Kidney (tissue), 14 donors: ENCODE measurements around the gene CHMP6. TPM values are rescaled to one million over a fixed set of nuclear protein-coding genes. Genes with fewer than 3 reads are reported as not detected.

Source experiments
- DNase-seq, 5 donors: peaks; one replicate each; pipeline ENCODE4 v3.0.0-alpha.2; 2013 to 2020
- FAIRE-seq: peaks from 2 replicates; lab custom pipeline; 2012; peaks lifted over from hg19 to GRCh38; lab: Jason Lieb, UNC
- H3K27ac ChIP-seq, 2 donors: one replicate each; pipeline ENCODE4 v1.7.0; 2013; ENCODE audit warnings: low read depth in 2 of 2, low read length in 2 of 2, inconsistent platforms in 1 of 2
- H3K27me3 ChIP-seq: one replicate; pipeline ENCODE4 v1.7.1; 2013; ENCODE audit warnings: low read length, inconsistent platforms; ENCODE audit not compliant: control insufficient read depth, insufficient read depth
- H3K36me3 ChIP-seq, 3 donors: one replicate each; pipeline versions ENCODE4 v1.7.0 to v1.7.1; 2013; ENCODE audit warnings: low read length in 3 of 3, control low read depth in 1 of 3, inconsistent platforms in 1 of 3; ENCODE audit not compliant: insufficient read depth in 3 of 3, control insufficient read depth in 2 of 3
- H3K4me1 ChIP-seq, 3 donors: one replicate each; pipeline versions ENCODE4 v1.7.0 to v1.7.1; 2013; ENCODE audit warnings: low read length in 3 of 3, inconsistent platforms in 1 of 3, low read depth in 1 of 3; ENCODE audit not compliant: control insufficient read depth in 2 of 3, insufficient read depth in 2 of 3
- H3K4me3 ChIP-seq, 3 donors: one replicate each; pipeline versions ENCODE4 v1.7.0 to v1.8.1; 2013; ENCODE audit warnings: low read length in 3 of 3, control low read depth in 1 of 3, inconsistent platforms in 1 of 3
- H3K9ac ChIP-seq, 3 donors: one replicate each; pipeline versions ENCODE4 v1.7.0 to v1.7.1; 2013; ENCODE audit warnings: low read length in 3 of 3, control low read depth in 1 of 3, inconsistent platforms in 1 of 3
- H3K9me3 ChIP-seq, 3 donors: one replicate each; pipeline versions ENCODE4 v1.7.0 to v1.7.1; 2013; ENCODE audit warnings: low read length in 3 of 3, control low read depth in 1 of 3, inconsistent platforms in 1 of 3; ENCODE audit not compliant: control insufficient read depth in 2 of 3, insufficient read depth in 1 of 3
- intact Hi-C: fragments of 100-400 bp; cut with DNase I; formaldehyde crosslinking; loops from one replicate; pipeline ENCODE4 v1.11.1; 2022
- polyA plus RNA-seq: library from polyadenylated mRNA; stranded (reverse); fragments of 350-450 nt; fragmentation: Illumina TruSeq; extraction: RNeasy Lipid Tissue Mini Kit (QIAGEN cat#74804); gene quantifications from one replicate; pipeline ENCODE4 v1.2.3, GENCODE V29; 2014; ENCODE audit warnings: low read depth, low replicate concordance; ENCODE audit not compliant: insufficient read depth
- total RNA-seq: library from RNA; stranded (reverse); fragmentation: NEBNext Ultra II Directional; extraction: Animal tissue kit (Norgen Biotek cat#: 25700); gene quantifications from one replicate; pipeline ENCODE4 v1.2.1, GENCODE V29; 2021
- TF ChIP-seq, protein P1 (sequence below): IDR thresholded peaks from 3 replicates; pipeline ENCODE4 v1.5.1; 2012; ENCODE audit warnings: mild to moderate bottlenecking, moderate library complexity, borderline replicate concordance; ENCODE audit not compliant: insufficient read depth; ENCODE audit errors: extremely low read depth
- donor health status: control.
- donor health status: control.
- donor health status: control.
- donor health status: control.
- donor health status: control.
- donor health status: DM: yes; HTN: yes; CAD: no.
- donor health status: Normal renal cell carcinoma (clear cell type).

Gene CHMP6
- total and polyA plus RNA-seq, 2 donors from 2014 or later: 28.0 to 34.1 TPM

- no peaks in the 10 kb centered on the region for H3K27me3 ChIP-seq
- TF ChIP-seq, protein P1, sequence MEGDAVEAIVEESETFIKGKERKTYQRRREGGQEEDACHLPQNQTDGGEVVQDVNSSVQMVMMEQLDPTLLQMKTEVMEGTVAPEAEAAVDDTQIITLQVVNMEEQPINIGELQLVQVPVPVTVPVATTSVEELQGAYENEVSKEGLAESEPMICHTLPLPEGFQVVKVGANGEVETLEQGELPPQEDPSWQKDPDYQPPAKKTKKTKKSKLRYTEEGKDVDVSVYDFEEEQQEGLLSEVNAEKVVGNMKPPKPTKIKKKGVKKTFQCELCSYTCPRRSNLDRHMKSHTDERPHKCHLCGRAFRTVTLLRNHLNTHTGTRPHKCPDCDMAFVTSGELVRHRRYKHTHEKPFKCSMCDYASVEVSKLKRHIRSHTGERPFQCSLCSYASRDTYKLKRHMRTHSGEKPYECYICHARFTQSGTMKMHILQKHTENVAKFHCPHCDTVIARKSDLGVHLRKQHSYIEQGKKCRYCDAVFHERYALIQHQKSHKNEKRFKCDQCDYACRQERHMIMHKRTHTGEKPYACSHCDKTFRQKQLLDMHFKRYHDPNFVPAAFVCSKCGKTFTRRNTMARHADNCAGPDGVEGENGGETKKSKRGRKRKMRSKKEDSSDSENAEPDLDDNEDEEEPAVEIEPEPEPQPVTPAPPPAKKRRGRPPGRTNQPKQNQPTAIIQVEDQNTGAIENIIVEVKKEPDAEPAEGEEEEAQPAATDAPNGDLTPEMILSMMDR: no peak
- no peak overlapping the region for H3K4me3 ChIP-seq
- H3K36me3 ChIP-seq: peaks cover 0 to 10% (median 3%) of the 10 kb centered on the region in 3 donors
- intact Hi-C loops: no loop called here
- FAIRE-seq: no peak
- peak in 2 of 5 donors; percentile 36 to 62 for DNase-seq
- no peak overlapping the region for H3K9ac ChIP-seq
- H3K4me1 ChIP-seq: no peaks in the 10 kb centered on the region
- no peaks in the 10 kb centered on the region for H3K9me3 ChIP-seq
- no peak overlapping the region for H3K27ac ChIP-seq
Observed at GRCh38 chr17:80951121-80952090, 40.2 kb upstream of the CHMP6 start.

DNA sequence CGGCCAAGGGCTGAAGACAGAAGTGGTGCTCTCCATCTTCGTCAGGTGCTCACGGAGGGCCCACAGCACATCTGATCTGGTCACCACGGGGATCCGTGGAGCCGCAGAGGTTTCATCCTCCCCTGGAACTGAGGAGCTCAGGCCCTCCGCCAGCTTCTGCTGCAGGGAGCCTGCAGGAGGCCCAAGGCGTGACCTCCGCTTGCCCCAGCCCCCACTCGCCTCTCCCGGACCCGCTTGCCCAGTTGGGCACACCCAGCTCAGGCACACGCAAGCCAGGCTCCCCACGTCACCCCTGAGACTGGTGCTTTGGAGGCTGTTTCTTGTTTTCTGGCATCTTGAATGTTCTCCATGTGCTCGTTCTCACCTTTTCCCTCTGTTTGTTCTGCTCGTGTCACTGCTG is 39.4 kb upstream of the CHMP6 start:
- Histone ChIP-seq H3K4me1 (no peaks in the 10 kb centered on the region), H3K27ac (no peak overlapping the region), H3K4me3 (no peak overlapping the region), H3K9me3 (no peaks in the 10 kb centered on the region), H3K36me3 (peaks cover 0 to 4% (median 0%) of the 10 kb centered on the region in 3 donors), H3K9ac (no peak overlapping the region), H3K27me3 (no peaks in the 10 kb centered on the region)
- TF ChIP-seq, protein P1: no peak
- DNase-seq: peak in 2 of 5 donors; percentile 26 to 69
- intact Hi-C loops: no loop called here
- no peak for FAIRE-seq

GRCh38 chr17:80953471-80954315 is 37.9 kb upstream of the CHMP6 start:
- TF ChIP-seq, protein P1: no peak
- FAIRE-seq: no peak
- DNase-seq: peak in 2 of 5 donors; percentile 21 to 49
- intact Hi-C loops: no loop called here
- no peaks in the 10 kb centered on the region for H3K4me1 ChIP-seq
- H3K27ac ChIP-seq: no peak overlapping the region
- H3K9ac ChIP-seq: no peak overlapping the region
- no peaks in the 10 kb centered on the region for H3K27me3 ChIP-seq
- H3K4me3 ChIP-seq: no peak overlapping the region
- no peaks in the 10 kb centered on the region for H3K9me3 ChIP-seq
- H3K36me3 ChIP-seq: peaks cover 0 to 4% (median 0%) of the 10 kb centered on the region in 3 donors
